ENCODE data around the gene PPP1R13L.
"Not testable (repeated sequence)": the region's sequence is repeated elsewhere in the genome, so short reads cannot be mapped to it uniquely, and the experiment has no call there.

Gene PPP1R13L

DNA sequence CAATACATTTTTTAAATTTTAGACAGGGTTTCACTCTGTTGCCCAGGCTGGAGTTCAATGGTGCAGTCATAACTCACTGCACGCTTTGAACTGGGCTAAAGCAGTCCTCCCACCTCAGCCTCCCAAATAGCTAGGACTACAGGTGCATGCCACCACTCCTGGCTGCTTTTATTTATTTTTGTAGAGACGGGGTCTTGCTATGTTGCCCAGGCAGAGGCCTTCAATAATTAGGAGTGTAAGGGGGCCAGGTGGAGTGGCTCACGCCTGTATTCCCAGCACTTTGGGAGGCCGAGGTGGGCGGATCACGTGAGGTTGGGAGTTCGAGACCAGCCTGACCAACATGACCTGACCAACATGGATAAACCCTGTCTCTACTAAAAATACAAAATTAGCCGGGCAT, 27.7 kb upstream of the PPP1R13L start:
- not testable (repeated sequence) for DNase-seq

GRCh38 chr19:45431008-45431407, 26.1 kb upstream of the PPP1R13L start:
- DNase-seq = not testable (repeated sequence)

- not testable (repeated sequence) for DNase-seq
These were observed 25.0 kb upstream of the PPP1R13L start for GRCh38 chr19:45429896-45430295.

GRCh38 chr19:45428384-45429231, 23.7 kb upstream of the PPP1R13L start:
- peak; percentile 83 for DNase-seq

DNA sequence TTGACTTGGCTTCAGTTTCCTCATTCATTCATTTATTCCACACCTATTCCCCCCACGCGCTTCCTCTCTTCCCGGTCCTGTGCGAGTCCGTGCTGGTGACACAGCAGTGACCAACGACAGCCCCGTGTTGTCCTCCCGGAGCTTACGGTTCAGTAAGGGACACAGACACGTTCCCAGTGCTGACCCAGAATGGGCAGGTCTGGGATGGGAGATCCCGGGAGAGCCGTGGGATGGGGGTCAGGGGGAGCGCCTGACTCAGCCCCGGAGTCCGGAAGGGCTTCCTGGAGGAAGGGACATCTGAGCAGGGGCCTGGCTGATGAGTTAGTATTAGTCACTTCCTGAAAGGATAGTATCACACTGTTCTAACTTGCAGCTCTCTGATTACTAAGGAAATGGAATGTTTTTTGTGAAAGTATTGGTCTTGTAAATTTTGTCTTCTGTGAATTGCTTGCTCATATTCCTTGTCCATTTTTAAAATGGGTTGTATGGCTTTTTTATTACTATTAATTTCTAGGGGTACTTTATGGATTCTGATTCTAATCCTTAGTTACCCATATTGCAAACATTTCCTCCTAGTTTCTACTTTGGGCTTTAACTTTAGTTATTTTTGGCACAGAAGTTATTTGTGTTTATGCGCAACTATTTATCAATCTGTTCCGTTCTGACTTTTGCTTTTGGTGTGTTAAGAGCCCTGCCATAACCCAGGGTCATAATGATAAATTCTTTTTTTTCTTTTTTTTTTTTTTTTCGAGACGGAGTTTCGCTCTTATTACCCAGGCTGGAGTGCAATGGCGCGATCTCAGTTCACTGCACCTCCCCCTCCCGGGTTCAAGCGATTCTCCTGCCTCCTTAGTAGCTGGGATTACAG, 19.6 kb upstream of the PPP1R13L start:
- DNase-seq = peak; percentile 98

- peak; percentile 94 for DNase-seq
These were observed 18.8 kb upstream of the PPP1R13L start, which contains the start of gene ERCC1 for GRCh38 chr19:45423589-45424190. ERCC1 (minus strand) TSS chr19:45423917; CDS start chr19:45423374, 543 bp downstream.

DNA sequence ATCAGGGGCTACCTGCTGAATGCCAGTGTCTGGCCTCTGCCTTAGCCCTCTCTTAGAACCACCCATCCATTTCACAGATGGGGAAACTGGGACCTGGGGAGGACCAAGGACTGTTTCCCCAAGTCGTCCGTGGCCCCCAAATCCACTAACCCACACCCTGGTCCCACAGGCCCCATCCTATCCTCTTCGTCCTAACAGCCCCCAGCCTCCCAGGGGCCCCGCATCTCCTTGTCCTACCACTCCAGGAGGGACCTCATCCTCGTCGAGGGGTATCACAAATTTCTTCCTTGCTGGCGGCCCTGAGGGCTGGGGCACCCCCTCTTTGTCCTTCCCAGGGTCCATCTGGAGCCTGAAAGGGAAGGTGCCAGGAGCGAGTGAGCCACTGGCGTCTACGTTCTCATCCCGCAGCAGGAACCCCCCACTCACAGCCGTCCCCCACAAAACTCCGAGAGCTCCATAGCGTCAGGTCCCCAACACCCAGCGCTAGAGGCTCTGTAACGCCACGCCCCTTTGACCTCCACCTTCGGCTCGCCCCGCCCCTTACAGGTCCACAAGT, 18.2 kb upstream of the PPP1R13L start:
- DNase-seq = no peak

- no peak for DNase-seq
These were observed 17.2 kb upstream of the PPP1R13L start for GRCh38 chr19:45421947-45422498.

- no peak for DNase-seq
These were observed 16.0 kb upstream of the PPP1R13L start for GRCh38 chr19:45420871-45421270.

- DNase-seq = no peak
These were observed 15.5 kb upstream of the PPP1R13L start for GRCh38 chr19:45420356-45420755.

DNA sequence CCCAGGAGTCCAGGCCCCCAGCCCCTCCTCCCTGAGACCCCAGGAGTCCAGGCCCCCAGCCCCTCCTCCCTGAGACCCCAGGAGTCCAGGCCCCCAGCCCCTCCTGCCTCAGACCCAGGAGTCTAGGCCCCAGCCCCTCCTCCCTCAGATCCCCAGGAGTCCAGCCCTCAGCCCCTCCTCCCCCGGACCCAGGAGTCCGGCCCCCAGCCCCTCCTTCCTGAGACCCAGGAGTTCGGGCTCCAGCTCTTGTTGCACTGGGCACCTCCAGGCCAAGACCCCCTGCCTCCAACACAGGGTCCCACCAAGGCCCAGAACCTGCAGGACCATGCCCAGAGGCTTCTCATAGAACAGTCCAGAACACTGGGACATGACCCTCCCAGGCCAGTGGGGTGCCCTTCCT, 15.0 kb upstream of the PPP1R13L start:
- no peak for DNase-seq

DNA sequence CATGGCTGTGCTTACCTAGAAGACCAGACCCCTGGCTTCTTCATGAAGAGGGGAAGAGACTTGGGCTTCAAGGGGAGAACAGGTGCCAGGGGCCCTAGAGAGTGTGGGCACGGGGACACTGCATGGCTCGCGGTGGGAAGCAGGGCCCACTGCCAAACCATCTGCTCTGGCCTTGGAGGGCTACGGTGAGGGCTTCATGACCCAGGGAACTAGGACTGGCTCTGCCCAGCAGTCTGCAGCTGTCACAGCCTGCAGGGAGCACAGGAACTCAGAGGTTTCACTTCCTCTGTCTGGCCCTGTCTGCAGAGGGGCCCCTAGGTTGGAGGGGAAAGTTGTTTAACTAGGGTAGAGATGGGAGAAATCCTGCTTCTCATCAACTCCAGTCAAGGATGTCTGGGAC, 14.5 kb upstream of the PPP1R13L start:
- no peak for DNase-seq

- DNase-seq = no peak
These were observed 13.9 kb upstream of the PPP1R13L start for GRCh38 chr19:45418802-45419201.

GRCh38 chr19:45417151-45417550, 12.3 kb upstream of the PPP1R13L start:
- DNase-seq = no peak

DNA sequence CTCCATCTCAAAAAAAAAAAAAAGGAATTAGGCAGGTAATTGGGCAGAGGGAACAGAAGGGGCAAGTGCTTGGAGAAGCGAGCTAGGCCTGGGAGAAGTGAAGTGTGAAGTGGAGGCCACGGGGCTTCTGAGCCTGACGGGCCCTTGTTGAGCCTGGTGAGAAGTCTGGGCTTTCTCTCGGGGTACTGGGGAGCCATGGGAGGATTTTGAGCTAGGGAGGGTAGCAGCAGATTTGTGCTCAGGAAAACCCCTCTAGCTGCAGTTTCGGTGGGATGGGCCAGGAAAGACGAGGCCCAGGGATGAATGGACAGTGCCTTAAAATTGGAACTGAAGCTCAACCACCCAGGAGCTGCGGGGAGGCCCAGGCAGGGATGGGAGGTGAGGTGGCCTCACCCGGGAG, 9.6 kb upstream of the PPP1R13L start:
- DNase-seq = no peak

- DNase-seq = no peak
These were observed 8.6 kb upstream of the PPP1R13L start for GRCh38 chr19:45413497-45413896.

- DNase-seq = not testable (repeated sequence)
These were observed 5.5 kb upstream of the PPP1R13L start for GRCh38 chr19:45410330-45410729.

GRCh38 chr19:45409557-45409920, 4.7 kb upstream of the PPP1R13L start:
- no peak for DNase-seq

- DNase-seq = no peak
These were observed 4.1 kb upstream of the PPP1R13L start for GRCh38 chr19:45408830-45409556.

GRCh38 chr19:45408121-45408520, 3.3 kb upstream of the PPP1R13L start:
- DNase-seq = no peak

DNA sequence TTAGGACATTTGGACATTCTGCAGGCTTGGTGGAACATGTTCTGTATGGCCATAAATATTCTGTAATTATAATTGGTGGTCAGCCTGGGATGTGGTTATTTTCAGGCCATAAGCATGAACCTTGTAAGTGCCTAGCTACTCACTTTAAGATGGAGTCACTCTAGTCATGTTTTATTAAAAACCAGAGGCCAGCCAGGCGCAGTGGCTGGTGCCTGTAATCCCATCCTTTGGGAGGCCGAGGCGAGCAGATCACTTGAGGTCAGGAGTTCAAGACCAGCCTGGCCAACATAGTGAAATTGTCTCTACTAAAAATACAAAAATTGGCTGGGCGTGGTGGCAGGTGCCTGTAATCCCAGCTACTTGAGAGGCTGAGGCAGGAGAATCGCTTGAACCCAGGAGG, 2.7 kb upstream of the PPP1R13L start:
- DNase-seq = not testable (repeated sequence)

DNA sequence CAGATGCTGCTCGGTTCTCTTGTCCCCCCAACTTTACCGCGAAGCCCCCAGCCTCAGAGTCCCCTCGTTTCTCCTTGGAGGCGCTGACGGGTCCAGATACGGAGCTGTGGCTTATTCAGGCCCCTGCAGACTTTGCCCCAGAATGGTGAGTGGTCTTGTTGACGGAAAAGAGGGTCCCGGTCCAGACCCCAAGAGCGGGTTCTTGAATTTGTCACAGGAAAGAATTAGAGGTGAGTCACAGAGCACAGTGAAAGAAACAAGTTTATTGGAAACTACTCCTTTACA, 2.2 kb upstream of the PPP1R13L start:
- DNase-seq = no peak

Measured in fibroblast of skin of back (primary cell).